ENCODE measurements around the gene IWS1. TPM values are rescaled to one million over a fixed set of nuclear protein-coding genes. Genes with fewer than 3 reads are reported as not detected.

IWS1 gene
- total RNA-seq, result 10 to 100 TPM; 35.6 to 64.5 TPM
- 10 to 100 TPM; 20.3 to 29.6 TPM for polyA plus RNA-seq
- long read RNA-seq, donor 1, partial matches to known transcripts, result 12 of 17 reads
- long read RNA-seq, donor 1, other reads (novel, unspliced or antisense), result 0 of 17 reads
- long read RNA-seq, donor 2, partial matches to known transcripts, result 5 of 6 reads
- long read RNA-seq, donor 2, other reads (novel, unspliced or antisense), result 0 of 6 reads
- long read RNA-seq, donor 3, partial matches to known transcripts, result 5 of 5 reads
- long read RNA-seq, donor 3, other reads (novel, unspliced or antisense), result 0 of 5 reads
- long read RNA-seq, donor 4, result 0 reads
- long read RNA-seq, donor 5, partial matches to known transcripts, result 12 of 13 reads
- long read RNA-seq, donor 5, other reads (novel, unspliced or antisense), result 0 of 13 reads

- 0 to 1% methylated on average over 69 to 70 of the region's 70 CpGs for WGBS, 2 donors
- H3K4me1 ChIP-seq (ENCODE audit: control insufficient read depth in 5 of 5, insufficient read depth in 5 of 5, low read length in 5 of 5), result peaks cover 0 to 6% (median 3%) of the 10 kb centered on the region in 5 donors
- peak within 1 kb of the TSS; percentile 74 to 93 for H3K27ac ChIP-seq (ENCODE audit: low read depth in 1 of 2, low read length in 1 of 2)
- peak; percentile 97 to 99 (median 99) for DNase-seq
- peak within 1 kb of the TSS; percentile 60 for H3K4me3 ChIP-seq
- ATAC-seq (ENCODE audit: insufficient read depth, low FRiP score), result peak; percentile 95
- H3K9me3 ChIP-seq (ENCODE audit: control insufficient read depth in 4 of 4, insufficient read depth in 3 of 4, low read length in 3 of 4), result peaks cover 0 to 2% (median 0%) of the 10 kb centered on the region in 4 donors
- H3K27me3 ChIP-seq (ENCODE audit: control insufficient read depth in 3 of 3, insufficient read depth in 3 of 3, low read length in 2 of 3), result no peaks in the 10 kb centered on the region
- peak within 1 kb of the TSS; percentile 33 to 82 for H3K9ac ChIP-seq (ENCODE audit: insufficient read depth in 1 of 2, low read length in 2 of 2)
- peaks cover 3 to 17% (median 8%) of the 10 kb centered on the region in 4 donors for H3K36me3 ChIP-seq (ENCODE audit: control insufficient read depth in 4 of 4, insufficient read depth in 4 of 4, low read length in 4 of 4)
- TF ChIP-seq, protein P1, sequence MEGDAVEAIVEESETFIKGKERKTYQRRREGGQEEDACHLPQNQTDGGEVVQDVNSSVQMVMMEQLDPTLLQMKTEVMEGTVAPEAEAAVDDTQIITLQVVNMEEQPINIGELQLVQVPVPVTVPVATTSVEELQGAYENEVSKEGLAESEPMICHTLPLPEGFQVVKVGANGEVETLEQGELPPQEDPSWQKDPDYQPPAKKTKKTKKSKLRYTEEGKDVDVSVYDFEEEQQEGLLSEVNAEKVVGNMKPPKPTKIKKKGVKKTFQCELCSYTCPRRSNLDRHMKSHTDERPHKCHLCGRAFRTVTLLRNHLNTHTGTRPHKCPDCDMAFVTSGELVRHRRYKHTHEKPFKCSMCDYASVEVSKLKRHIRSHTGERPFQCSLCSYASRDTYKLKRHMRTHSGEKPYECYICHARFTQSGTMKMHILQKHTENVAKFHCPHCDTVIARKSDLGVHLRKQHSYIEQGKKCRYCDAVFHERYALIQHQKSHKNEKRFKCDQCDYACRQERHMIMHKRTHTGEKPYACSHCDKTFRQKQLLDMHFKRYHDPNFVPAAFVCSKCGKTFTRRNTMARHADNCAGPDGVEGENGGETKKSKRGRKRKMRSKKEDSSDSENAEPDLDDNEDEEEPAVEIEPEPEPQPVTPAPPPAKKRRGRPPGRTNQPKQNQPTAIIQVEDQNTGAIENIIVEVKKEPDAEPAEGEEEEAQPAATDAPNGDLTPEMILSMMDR (IDR thresholded peaks at IDR 0.05; ENCODE audit: control extremely low read depth, extremely low read depth), result no peak
Measured at GRCh38 chr2:127526132-127527000, at the start of gene IWS1. Gene IWS1 (minus strand): TSS chr2:127526489. CDS start chr2:127526208, 281 bp downstream.

DNA sequence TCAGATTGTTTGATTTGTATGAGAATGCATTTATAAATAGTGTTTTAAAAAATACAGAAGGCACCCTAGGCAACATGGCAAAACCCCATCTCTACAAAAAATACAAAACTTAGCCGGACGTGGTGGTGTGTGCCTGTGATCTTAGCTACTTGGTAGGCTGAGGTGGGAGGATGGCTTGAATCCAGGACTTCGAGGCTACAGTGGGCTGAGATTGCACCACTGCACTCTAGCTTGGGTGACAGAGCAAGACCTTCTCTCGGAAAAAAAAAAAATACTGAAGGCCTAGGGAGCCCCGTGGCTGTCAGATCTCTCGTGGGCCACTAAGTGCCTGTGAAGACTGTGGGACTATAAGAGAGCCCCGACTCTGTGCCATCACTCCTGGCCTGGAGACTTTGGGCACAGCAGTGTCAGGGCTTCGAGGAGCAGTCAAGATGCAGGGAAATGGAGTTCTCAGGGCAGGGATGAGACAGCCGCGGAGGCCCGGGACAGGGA is 49.7 kb upstream of the IWS1 start:
- DNase-seq, result peak in 1 of 3 donors; percentile 28
- TF ChIP-seq, protein P1 (IDR thresholded peaks at IDR 0.05; ENCODE audit: control extremely low read depth, extremely low read depth), result no peak
- no peak for ATAC-seq (ENCODE audit: insufficient read depth, low FRiP score)
- Histone ChIP-seq H3K9me3 (ENCODE audit: control insufficient read depth in 4 of 4, insufficient read depth in 3 of 4, low read length in 3 of 4) (no peaks in the 10 kb centered on the region), H3K27me3 (ENCODE audit: control insufficient read depth in 3 of 3, insufficient read depth in 3 of 3, low read length in 2 of 3) (no peaks in the 10 kb centered on the region), H3K4me1 (ENCODE audit: control insufficient read depth in 5 of 5, insufficient read depth in 5 of 5, low read length in 5 of 5) (peaks cover 0 to 15% (median 0%) of the 10 kb centered on the region in 5 donors), H3K9ac (ENCODE audit: insufficient read depth in 1 of 2, low read length in 2 of 2) (peak overlapping the region in 1 of 2 donors; percentile 13), H3K27ac (ENCODE audit: low read depth in 1 of 2, low read length in 1 of 2) (peak overlapping the region in 1 of 2 donors; percentile 24), H3K36me3 (ENCODE audit: control insufficient read depth in 4 of 4, insufficient read depth in 4 of 4, low read length in 4 of 4) (no peaks in the 10 kb centered on the region), H3K4me3 (no peak overlapping the region)
- WGBS, 2 donors, result 62 to 75% methylated on average over 11 of the region's 11 CpGs

GRCh38 chr2:127575185-127575765 is 49.0 kb upstream of the IWS1 start:
- Histone ChIP-seq H3K27ac (ENCODE audit: low read depth in 1 of 2, low read length in 1 of 2) (no peak overlapping the region), H3K27me3 (ENCODE audit: control insufficient read depth in 3 of 3, insufficient read depth in 3 of 3, low read length in 2 of 3) (no peaks in the 10 kb centered on the region), H3K36me3 (ENCODE audit: control insufficient read depth in 4 of 4, insufficient read depth in 4 of 4, low read length in 4 of 4) (no peaks in the 10 kb centered on the region), H3K9me3 (ENCODE audit: control insufficient read depth in 4 of 4, insufficient read depth in 3 of 4, low read length in 3 of 4) (no peaks in the 10 kb centered on the region), H3K9ac (ENCODE audit: insufficient read depth in 1 of 2, low read length in 2 of 2) (no peak overlapping the region), H3K4me3 (no peak overlapping the region), H3K4me1 (ENCODE audit: control insufficient read depth in 5 of 5, insufficient read depth in 5 of 5, low read length in 5 of 5) (peaks cover 0 to 19% (median 0%) of the 10 kb centered on the region in 5 donors)
- no peak for DNase-seq
- TF ChIP-seq, protein P1 (IDR thresholded peaks at IDR 0.05; ENCODE audit: control extremely low read depth, extremely low read depth), result no peak
- ATAC-seq (ENCODE audit: insufficient read depth, low FRiP score), result no peak
- 62 to 87% methylated on average over 4 of the region's 4 CpGs for WGBS, 2 donors

Measured in lung (tissue), 16 donors.